NK-92 treated with Interleukin-12 subunit alpha and Interleukin-12 subunit beta, amount 100 ng/mL, for 24 hours (cell line): ENCODE data around the gene GLS.
"Not testable (repeated sequence)": the region's sequence is repeated elsewhere in the genome, so short reads cannot be mapped to it uniquely, and the experiment has no call there.

Experiments used
- DNase-seq: peaks from one replicate; lab custom pipeline; 2025; lab: John Stamatoyannopoulos, UW

Gene GLS

DNA sequence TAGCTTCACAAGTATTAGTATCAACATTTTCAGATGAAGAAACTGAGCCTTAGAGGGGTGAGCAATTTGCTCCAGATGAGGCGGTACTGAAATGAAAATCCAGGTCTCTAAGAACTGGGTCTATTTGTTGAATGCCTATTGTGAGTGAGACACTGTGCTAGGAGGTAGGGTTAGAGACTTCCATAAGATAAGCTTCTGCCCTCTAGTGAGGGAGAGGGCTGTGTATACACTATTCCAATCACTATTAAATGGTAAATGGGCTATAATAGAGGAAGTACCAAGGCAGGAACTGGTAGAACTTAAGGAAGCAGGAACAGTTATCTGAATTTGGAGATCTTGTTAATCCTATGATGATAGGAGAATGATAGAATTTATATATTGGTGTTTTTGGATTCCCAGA is 23.6 kb upstream of the GLS start:
- DNase-seq, result no peak

DNA sequence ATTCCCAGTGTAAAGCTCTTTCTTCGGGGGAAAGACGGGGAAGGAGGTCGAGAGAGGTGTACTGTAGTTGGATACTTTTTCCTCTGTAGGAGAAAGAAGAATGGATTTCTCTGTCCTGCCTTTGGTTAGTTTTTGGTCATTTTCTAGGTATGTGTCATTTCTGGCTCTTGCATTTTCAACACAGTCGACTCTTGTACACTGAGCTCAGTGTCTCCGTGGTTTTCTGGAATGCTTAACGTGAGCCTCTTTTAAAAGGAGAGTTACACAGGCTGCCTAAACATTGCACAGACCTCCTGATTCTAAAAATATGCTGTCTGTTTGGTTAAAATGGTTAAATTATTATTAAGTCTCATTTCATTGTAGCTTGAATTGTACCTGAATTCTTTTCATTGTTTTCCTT is 21.8 kb upstream of the GLS start:
- no peak for DNase-seq

DNA sequence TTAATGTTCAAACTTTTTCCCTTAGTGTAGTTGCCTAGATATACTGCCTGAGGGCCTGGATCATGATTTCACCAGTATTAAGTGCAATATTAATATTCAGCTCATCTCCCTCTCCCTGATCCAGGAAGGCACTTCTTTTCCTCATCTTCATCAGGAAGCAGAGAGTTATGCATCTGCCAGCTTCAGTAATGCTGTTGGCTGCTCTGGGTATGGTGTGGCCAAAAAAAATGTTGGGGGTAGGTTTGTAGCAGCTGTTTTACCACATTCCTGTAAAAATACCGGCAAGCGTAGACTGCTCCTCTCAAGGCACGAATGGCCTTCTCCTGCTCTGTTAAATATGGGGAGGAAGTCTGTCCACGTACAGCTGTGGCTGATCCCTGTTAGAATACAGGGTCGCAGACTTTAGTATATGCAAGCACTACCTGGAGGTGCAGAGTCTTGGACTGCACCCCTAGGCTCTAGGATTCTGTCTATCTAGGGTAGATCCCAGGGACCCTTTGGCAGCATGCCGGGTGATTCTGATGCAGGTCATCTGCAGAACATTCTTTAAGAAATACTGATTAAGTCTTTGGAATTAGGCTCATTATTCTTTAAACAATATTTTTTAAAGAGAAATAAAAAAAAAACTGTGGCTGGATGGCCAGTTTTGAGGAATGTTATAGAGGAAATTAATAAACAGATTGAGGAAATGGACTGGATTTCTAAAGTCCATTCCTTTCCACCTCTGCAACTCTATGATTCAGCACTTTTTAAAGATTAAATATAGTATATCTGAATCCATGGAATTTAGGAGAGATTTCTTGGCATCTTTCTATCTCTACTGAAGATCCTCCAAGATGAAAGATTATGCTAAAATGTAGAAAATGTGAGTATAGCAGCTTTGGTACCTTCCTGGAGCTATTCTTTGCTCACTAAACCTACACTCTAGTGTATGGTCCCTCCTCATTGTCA is 21.0 kb upstream of the GLS start:
- no peak for DNase-seq

DNA sequence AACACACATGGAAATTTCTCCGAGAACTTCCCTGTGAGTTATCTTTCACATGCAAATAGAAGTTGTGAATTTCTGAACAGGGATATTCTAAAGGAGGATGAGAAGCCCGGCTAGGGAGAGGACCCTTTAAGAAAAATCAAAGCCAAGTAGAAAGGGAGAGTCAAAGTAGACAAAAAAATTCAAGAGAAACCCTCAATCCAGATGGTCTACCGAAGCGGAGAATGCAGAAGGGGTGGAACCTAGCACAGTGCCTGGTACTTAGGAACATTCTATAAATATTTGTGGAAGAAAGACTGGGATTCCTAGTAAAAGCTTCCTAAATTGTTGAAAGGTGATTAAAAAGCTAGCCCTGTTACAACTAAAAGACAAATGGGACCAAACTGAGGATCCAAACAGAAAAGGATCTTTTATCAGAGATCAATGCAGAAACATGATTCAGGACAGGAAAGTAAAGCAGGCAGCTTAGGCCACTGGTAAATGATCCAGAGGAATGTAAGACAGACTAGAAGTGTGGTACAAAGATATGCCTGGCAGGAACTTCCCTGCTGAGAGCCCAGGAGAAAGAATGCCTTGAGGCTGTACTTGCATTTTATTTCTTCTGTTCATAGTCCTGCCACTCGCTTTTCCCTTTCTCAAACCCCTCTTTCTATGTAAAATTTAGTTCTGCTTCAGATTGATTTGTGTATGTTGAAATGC is 19.5 kb upstream of the GLS start:
- DNase-seq, result no peak

DNA sequence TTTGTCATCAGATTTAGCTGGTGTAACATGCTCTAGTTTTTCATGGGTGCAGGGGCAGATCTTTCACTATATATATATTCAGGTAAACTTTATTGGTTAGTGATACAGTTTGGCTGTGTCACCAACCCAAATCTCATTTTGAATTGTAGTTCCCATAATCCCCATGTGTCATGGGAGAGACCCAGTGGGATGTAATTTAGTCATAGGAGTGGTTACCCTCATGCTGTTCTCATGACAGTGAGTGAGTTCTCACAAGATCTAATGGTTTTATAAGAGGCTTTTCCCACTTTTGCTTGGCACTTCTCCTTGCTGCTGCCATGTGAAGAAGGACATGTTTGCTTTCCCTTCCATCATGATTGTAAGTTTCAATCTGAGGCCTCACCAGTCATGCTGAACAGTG is 18.5 kb upstream of the GLS start:
- DNase-seq, result not testable (repeated sequence)

DNA sequence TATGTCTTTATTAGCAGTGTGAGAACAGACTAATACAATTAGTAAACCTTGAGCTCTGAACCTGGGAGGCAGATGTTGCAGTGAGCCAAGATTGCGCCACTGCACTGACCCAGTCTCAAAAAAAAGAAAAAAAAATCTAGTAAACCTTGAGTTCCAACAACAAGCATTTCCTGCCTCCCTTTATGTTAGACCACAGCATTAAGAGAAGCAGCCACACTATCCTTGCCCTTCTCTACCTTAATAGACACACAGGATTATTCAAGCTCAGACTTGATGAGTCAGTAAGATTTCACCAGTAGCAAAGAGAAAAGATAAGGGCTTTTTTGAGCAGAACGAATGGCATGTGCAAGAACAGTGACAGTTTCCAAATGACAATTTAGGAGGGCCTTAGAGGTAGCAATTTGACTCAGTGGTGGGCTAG is 18.0 kb upstream of the GLS start:
- DNase-seq, result no peak

DNA sequence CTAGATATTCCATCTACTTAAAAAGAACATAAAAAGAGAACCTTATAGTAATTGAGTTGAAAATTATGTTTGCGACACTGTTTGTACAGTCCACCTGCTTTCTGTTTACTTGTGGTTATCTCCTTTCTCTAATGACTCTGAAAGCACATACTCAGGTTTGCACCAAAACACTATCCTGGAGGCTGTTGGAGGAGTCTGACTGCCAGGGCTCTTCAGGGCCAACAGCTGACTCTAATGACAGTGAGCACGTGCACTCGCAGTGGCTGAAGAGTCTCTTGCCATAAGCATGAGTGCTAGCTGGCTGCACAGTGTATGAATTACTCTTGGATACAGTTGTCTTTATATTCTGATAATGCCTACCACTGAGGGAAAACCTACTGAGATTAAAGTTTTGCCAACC is 16.7 kb upstream of the GLS start:
- DNase-seq, result no peak

DNA sequence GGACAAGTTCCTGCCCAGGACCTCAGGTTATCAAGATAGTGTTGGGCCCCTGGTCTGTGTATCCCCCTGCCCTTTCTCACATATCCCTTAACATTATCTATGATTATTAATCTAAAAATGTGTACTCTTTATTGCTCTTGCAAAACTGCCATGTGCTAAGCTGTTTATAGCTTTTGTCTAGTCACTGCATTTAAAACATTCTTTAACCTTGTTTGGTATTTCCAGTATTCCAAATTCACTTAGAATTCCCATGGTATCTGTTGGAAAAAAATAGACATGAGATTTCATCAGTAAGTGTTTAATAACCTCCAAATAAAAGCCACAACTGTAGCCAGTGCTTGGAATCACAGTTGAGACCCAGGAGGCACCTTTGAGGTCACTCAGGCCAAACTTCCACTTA is 16.2 kb upstream of the GLS start:
- DNase-seq, result no peak

DNA sequence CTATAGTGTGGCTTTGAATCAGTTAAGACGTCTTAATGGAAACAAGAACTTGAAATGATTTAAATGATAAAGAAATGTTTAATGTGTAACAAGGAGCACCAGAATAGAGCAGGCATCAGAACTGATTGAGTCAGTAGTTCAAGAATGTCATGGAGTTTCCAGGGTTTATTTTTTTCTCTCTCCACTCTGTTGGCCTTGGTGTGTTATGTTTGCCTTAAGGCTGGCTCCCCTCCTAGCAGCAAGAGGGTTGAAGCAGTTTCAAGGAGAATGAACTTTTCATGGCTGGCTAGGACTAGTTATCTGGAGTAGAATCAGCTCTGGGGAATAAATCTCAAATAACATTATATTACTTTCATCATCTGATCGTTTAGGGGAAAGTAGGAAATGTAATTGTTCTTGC is 13.4 kb upstream of the GLS start:
- DNase-seq, result no peak

DNA sequence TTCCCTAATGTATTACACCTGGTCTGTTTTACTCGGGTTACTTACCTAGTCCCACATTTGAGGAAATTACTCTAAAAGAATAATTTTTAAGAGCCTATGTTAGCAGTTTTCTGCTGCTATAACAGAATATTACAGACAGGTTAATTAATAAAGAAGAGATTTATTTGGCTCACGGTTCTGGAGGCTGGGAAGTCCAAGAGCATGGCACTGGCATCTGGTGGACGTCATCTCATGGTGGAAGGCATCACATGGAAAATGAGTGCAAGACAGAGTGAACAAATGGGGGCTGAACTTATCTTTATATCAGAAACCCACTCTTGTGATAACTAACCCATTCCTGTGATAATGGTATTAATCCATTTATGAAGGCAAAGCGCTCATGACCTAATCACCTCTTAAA is 12.8 kb upstream of the GLS start:
- no peak for DNase-seq

DNA sequence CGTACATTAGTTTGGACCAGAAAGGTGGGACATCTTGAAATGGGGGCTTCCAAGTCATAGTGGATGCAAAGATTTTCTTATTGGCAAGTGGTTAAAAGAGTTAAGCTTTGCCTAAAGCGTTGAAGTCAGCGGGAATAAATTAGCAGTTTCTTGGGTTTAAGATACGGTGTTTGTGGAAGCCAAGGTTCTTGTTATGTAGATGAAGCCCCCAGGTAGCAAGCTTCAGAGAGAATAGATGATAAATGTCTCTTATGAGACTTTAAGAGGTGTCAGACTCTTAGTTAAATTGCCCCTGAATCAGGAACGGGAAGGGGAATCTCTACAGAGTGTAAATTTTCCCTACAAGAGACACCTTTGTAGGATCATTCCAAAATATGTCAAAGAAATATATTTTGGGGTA is 10.9 kb upstream of the GLS start:
- DNase-seq, result no peak

DNA sequence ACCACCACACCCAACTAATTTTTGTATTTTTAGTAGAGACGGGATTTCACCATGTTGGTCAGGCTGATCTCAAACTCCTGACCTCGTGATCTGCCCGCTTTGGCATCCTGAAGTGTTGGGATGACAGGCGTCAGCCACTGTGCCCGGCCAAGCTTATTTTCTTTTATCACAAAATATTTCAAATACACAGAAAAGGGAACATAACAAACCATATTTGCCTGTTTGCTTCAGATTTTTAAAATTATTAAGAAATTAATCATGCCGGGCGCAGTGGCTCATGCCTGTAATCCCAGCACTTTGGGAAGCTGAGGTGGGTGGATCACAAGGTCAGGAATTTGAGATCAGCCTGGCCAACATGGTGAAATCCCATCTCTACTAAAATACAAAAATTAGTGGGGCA is 7.2 kb upstream of the GLS start:
- not testable (repeated sequence) for DNase-seq

DNA sequence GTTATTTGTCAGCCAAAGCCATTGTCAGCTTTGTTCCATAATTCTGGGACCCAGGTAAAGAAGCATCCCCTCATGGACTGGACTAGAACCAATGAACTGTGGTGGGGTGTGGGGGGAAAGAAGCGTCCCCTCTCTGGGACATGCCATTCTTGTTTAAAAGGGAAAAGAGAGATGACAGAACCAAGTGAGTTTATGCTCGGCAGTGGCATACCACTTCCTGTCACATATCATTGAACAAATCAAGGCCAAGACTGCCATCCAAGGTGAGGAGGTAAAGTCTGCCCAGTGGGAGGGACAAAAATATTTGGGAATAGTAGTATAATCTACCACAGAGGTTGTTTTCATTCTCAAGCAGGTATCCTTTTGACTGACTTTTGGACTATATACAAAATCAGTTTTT is 4.7 kb upstream of the GLS start:
- no peak for DNase-seq

DNA sequence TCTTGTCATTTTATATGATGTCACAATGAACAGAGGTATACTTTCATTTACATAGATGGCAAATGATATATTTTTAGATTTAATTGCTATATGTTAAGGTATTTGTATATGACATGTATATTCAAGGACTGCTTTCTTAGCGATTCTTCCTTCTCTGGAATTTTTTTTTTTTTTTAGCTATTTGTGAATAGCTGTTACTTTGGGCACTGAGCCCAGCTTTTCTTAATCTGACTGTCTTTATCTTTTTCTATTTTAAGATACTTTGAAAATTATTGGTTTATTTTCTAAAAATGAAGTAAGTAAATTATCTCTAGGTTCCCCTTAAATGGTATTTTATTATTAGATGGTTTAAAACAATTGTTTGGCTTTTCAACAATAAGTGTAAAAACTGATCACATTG is 4.0 kb upstream of the GLS start:
- no peak for DNase-seq

DNA sequence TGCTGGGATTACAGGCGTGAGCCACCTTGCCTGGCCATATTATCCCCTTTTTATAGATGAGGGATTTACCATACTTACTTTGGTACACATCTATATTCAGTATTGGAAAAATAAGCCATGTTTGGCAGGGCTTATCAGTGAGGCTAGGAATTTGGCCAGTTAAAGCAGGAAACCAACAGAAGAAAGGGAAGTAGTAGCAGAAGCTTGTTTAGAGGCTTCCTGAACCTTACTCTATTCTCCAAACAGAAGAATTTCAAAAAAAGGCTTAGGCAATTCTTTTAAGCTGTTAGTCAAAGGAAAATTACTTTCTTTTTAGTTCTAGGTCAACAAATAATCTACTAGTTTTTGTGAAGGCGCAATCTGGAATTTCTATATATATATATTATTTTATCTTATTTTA is 3.2 kb upstream of the GLS start:
- DNase-seq, result no peak

DNA sequence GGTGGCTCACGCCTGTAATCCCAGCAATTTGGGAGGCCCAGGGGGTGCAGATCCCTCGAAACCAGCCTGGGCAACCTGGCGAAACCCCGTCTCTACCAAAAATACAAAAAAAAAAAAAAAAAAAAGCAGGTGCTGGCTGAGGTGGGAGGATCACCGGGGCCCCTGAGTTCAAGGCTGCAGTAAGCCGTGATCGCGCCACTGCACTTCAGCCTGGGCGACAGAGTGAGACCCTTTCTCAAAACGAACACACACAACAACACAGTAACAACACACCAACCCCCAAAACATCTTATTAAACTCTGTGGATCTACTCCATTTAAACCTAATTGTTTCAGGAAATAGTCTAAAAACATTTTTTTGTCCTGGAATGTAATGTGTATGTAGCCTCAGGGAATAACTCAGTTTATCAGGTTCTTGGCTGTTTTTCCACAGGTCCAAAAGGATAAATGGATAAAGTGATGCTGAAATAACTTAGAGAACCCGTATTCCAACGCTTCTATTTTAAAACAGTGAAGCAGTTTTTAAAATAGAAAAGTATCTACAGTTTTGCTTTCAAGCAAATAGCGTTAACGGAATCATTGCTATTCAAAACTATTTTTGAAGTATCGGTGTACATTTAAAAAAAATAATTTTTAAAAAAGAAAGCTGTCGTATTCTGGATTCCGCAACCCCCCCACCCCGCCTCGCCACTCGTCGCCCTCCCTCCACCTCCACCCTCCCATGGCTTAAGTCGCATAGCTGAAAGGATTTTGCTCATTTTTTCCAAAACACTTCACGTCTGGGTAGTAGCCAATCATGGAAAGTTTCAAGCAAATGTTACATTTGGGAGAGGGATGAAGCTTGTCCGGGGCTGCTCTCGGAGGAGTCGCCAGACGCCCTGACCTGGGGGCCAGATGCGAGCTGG is 895 bp upstream of the GLS start:
- DNase-seq, result no peak

DNA sequence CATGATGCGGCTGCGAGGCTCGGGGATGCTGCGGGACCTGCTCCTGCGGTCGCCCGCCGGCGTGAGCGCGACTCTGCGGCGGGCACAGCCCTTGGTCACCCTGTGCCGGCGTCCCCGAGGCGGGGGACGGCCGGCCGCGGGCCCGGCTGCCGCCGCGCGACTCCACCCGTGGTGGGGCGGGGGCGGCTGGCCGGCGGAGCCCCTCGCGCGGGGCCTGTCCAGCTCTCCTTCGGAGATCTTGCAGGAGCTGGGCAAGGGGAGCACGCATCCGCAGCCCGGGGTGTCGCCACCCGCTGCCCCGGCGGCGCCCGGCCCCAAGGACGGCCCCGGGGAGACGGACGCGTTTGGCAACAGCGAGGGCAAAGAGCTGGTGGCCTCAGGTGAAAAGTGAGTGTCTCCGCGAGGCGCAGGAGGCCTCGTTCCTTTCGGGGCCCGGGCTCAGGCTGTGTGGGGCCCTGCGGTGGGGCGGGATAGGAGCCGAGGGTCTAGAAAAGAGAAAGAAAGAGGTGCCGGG is 520 bp downstream of the GLS start:
- DNase-seq, result no peak

DNA sequence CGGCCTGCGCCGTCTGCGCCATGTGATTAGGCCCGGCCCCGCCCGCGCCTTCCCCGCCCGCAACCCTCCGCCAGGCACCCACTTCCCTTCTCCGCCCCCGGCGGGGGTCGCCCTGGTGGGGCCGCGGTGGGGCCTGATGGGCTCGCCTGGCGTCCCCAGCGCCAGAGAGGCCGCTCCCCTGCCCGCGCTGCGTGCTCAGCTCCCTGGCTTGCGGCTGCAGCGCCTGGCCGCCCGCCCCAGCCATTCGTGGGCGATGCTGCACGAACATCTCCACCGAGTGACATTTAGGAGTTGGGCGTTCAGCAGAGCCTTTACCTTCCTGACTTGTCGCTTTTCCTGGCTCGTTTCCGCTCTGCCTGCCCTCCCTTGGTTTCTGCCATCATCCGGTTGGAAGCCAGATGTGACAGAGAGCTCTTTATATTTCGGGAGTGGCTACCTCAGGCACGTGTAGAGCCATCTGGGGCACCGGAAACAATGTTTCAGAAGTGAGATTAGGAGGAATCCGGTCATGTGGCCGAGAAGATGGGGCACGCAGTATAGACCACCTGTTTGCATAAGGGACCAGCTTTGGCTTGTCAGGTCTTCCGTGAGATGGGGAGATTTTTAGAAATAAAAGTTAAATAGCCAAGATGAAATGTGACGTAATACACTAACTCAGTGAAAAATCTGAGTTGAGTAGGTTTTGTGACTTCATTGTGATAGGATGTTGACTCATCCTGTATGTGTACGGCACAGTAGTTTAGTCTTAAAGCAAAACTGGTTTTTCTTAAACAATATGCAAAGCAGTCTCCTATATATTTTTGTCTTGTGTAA is 1.2 kb downstream of the GLS start:
- DNase-seq, result peak; percentile 78

DNA sequence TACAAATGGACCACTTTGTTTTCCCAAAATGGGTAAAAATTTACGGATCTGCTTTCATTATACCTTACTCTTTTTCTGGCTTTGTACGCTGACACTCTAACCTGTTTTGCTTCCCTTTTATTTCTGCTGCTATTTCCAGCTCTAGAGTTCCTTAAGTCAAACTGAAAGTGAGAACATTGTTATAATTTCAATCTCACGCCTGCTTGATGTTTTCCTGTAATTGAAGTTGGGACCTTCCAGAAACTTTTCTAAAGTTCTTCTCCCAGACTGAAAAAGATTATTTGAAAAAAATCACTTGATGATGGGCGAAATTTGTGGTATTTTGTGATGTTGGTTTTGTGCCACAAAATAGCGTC is 1.8 kb downstream of the GLS start:
- no peak for DNase-seq

DNA sequence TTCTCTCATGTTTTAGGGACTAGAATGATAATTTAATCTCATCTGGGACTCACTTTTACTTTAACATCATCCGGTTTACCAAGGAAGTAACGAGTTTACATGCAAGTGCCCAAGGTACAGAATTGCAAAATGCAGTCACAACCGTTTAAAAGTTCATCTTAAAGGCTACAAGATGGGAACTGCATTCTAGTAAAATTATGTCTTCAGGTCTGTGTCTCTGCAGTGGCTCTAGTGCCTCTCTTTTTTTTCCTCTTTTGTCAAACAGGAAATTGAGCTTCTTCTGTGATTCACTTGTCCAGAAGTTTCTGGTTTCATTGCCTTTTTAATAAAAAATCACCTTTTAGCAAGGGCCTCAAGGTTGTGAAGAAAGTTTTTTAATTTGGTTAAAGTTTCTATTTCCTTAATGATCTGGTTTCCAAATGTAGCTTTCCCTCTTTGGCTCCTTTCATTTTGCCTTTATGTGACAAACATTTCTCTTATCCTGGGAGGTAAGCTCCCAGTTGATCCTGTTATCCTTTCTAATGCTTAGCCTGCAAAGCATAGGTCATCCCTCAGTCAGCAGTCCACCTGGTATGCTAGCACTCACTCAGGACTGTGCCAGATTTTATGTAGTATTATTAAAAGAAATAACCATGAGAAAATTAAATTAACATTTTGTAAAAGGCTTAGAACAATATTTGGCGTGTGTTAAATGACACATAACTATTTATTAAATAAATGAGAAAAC is 2.4 kb downstream of the GLS start:
- DNase-seq, result no peak

DNA sequence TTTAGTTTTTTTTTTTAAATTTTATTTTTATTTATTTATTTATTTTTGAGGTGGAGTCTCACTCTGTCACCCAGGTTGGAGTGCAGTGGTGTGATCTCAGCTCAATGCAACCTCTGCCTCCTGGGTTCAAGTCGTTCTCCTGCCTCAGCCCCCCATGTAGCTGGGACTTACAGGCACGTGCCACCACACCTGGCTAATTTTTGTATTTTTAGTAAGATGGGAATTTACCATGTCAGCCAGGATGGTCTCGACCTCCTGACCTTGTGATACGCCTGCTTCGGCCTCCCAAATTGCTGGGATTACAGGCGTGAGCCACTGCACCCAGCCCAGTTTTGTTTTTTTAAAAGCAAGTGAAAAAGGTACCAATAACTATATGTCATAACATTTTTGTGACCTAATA is 5.2 kb downstream of the GLS start:
- DNase-seq, result not testable (repeated sequence)
